ENCODE data around the gene SGTB.
"Not testable (repeated sequence)": the region's sequence is repeated elsewhere in the genome, so short reads cannot be mapped to it uniquely, and the experiment has no call there.

SGTB gene

DNA sequence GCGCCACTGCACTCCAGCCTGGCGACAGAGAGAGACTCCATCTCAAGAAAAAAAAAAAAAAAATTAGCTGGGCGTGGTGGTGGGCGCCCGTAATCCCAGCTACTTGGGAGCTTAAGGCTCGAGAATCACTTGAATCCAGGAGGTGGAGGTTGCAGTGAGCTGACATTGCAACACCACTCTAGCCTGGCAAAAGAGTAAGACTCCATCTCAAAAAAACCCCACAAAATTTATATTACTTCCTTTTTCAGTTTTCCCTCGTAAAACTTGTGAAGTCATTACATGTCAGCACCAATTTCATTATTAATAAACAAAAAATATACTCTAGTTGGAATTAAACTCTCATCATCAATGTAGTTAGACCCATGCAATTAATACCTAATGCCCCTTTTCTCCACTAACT is 53.2 kb downstream of the SGTB start:
- no peak for DNase-seq (ENCODE audit: low read depth)

DNA sequence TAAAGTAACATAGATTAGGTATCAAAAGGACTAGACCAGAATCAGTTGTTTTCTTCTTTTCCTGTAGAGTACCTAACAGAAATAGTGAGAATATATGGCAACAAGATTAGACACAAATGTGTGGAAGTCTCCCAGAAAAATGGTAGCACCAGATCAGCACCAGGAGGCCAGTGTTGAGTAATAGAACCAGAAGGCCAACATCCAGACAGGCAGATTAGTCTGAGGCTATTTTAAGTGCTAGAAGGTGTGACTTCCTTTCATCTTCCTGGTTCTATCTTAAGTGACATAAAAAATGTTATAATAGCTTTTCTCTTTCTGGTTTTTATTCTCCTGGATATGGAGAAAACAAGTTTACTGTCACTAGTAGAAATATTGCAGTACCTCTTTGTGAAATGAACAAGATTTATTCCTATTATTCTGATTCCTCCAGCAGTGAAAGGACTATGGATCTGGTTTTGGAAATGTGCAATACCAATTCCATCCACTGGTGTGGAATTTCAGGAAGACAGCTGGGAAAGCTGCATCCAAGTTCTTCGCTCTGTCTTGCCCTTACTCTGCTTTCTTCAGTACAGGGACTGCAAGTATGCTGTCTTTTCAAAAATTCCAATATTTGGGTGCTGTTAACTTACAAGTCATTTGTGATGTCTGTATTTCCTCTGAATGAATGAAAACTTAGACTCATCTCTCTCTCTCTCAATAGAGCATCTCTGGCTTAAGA is 57.9 kb downstream of the SGTB start:
- no peak for DNase-seq (ENCODE audit: low read depth)

DNA sequence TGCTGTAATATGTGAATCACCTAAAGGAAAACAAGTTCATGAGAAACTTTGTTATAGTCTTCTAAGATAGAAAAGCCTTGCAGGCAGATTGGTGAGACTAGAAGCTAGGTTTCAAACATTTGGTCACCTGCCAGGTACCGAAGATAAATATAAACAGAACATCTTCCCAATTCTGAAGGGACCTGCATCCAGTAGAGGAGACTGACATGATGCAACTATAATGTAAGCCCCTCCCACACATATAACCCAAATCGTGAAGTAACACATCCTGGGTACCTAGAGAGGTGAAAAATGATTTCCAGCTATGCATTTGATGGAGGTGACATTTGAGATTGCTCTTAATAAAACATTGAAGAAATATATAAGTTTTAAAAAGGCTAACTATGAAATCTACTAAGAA is 67.2 kb downstream of the SGTB start:
- no peak for DNase-seq (ENCODE audit: low read depth)

DNA sequence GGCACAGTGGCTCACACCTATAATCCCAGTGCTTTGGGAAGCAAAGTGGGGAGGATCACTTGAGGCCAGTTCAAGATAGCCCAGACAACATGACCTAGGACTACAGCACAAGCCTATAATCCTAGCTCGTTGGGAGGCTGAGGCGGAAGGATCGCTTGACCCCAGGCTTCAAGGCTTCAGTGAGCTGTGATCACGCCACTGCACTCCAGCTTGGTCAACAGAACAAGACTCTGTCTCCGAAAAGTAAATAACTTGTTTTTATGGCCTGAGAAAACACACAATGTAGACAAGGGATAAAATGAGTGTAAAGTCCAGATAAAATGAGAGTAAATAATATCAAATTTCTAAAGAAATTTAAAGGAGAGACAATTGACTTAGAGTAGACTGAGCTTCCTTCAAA is 70.8 kb downstream of the SGTB start:
- no peak for DNase-seq (ENCODE audit: low read depth)

DNA sequence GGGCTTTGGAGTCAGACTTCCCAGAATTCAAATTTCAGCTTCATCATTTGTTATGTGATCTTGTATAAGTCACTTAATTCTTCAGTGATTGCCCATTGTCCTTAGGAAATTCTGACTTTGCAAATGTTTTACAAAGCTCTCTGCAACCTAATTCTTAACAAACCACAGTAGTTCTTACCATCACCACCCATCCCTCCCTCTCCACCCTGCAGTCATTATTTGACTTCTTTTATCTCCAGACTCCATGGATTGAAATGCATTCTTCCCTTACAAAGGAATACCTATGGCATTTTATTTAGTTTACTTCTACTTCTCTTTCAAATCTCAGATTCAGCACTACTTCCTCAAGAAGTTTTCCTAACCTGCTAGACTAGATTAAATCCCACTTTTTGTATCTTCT is 74.0 kb downstream of the SGTB start:
- no peak for DNase-seq (ENCODE audit: low read depth)

DNA sequence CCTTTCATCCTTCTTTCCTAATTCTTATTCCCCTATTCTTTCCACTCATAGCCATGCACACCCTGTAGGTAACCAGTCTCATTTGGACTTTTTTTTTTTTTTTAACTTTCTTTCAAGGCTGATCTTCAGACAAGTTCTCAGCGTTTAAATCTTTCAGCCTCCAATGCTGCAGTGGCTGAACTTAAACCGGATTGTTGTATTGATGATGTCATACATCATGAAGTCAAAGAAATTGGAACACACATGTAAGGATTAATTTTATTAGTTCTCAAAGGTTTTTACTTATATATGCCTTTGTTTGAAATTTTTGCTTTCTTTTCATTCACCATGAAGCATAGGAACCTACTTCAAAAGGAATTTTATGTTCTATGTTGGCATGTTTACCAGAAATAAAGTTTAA is 75.0 kb downstream of the SGTB start:
- DNase-seq (ENCODE audit: low read depth): no peak

DNA sequence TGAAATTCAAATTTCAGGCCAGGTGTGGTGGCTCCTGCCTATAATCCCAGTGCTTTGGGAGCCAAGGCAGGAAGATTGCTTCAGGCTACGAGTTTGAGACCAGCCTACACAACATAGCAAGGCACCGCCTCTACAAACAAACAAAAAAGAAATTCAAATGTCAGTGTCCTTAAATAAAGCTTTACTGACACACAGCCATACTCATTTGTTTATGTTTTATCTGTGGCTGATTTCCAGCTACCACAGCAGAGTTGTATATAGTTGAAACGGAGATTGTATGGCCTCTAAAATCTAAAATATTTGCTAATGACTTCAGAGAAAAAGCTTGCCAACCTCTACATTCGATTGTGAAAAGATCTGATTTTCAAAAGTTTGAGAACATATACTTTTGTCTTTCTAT is 81.7 kb downstream of the SGTB start:
- DNase-seq (ENCODE audit: low read depth): no peak

DNA sequence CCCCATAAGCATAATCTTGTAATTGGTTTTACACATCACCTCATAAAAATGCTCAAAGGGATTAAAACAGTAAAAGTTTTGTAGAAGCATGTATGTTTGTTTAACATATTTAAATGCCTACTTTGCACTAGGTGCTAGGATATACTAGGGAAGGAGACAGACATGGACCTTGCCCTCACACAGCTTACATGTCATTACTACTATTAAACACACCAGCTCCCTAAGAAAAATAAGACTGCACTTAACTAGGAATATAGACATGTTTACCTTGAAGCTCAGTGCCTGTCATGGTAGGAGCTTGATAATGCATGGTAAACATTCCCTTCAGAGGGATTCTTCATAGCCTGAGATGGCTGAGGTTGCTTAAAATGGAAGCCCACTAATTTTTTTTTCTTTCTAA is 90.9 kb downstream of the SGTB start:
- DNase-seq (ENCODE audit: low read depth): no peak

DNA sequence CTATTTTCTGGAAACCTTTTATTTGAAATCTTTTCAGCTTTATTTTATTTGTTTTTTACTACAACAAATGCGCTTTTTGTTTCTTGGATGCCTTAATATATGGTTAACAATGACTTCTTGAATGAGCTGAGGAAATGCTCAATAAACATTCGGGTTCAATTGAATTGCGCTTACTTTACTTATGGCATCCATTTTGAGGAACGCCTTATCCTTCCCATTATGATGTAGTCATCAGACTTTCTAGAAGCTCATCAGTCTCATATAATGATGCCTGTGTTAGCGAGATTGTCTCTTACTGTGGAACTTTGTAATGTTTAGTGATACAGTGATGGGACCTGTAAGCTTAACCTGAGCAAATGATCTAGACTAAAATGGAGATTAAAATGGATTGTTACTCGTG is 96.2 kb downstream of the SGTB start:
- no peak for DNase-seq (ENCODE audit: low read depth)

DNA sequence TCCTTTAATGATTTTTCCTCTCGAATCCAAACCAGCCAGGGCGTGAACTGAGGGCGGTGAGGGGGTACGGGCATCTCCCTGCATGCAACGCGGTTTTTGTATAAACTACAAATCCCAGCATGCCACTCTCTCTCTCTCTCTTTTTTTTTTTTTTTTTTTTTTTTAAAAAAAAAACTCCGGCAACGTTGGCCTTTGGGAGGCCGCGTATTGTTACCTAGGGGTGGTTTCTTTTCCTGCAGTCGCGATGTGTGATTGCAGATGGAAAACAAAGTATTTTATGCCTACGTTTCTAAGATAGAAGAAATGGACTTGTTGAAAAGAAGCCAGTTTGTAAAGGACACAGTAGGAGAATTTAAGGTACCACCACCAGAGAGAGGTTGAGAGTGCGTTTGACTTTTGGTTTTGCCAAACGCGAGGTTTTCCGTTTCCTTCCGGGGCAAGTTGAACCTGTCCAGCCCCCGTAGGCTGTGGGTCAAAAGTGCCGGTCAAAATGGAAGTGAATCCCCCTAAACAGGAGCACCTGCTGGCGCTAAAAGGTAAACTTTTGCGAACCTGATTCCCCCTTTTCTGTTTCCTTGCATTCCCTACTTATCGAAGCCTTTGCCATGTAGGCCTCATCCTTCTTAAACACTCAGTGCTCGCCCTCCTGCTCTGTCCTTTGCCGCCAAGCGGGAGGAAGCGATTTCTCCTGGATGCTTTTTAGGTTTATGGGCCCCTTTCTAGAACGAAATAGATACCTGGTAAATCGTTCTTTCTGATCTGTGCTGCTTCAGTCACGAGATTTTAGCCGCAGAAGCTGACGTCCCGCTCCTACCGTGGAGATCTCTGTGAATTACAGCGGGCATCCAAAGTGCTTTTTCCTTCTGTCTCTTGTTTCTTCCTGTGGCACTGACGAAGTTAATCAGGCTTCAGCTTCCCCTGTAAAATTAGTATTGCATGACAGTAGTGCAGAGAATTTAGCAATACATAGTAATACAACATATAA is 97.0 kb downstream of the SGTB start, which contains the start of the genes SHLD3 and TRAPPC13:
Gene SHLD3, plus strand, starts transcription at position 457 of the 985 bp plus-strand sequence. CDS start 4,561 bp downstream, outside the sequence.
Gene TRAPPC13, plus strand, starts transcription at position 457 of the 985 bp plus-strand sequence. Its CDS starts 34 bp downstream, at position 491.
- DNase-seq (ENCODE audit: low read depth): peak; percentile 65

DNA sequence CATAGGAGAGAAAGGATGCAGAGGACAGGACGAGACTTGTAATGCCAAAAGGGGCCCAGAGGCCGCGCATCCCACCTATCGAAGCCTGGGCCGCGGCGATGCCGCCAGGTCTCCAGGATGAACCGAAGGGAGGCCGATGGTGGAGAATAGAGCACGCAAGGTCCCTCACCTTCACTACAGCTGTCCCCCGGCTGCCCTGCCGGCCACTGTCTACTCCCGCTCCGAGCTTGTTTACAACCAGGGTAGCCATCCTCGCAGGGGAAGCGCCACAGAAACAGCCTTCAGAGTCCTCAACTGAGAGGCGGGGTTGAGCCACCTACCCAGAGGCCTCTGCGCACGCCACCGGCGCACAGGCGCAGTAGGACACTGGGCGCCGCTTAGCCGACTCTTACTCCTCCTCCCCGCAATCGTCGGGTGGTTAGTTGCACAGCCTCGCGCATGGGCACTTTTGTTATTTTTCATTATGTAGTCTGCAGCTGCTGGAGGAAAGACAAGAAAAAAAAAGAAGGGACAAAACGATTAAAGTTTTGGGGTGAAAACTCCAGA is 97.8 kb downstream of the SGTB start, which contains the start of gene TRIM23:
Gene TRIM23, minus strand, starts transcription at position 309 of the 546 bp plus-strand sequence. Its CDS starts 59 bp downstream, at position 250.
- peak; percentile 64 for DNase-seq (ENCODE audit: low read depth)

DNA sequence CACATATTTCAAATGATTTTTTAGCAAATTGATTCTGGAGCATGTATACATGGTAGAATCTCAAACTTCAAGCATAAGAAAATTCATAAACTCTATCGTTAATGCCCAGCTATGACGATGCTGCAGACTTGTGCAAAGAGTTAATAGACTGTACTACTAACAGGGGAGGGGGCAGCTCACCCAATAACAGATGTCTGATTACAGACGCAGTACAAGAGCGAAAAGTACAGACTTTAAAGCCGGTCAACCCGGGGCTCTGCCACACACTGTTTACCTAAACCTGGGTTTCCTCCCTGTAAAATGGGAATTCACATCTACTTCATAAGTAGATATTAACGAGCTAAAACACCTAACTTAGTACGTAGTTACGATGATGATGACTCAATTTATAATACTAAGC is 98.4 kb downstream of the SGTB start:
- DNase-seq (ENCODE audit: low read depth): no peak

DNA sequence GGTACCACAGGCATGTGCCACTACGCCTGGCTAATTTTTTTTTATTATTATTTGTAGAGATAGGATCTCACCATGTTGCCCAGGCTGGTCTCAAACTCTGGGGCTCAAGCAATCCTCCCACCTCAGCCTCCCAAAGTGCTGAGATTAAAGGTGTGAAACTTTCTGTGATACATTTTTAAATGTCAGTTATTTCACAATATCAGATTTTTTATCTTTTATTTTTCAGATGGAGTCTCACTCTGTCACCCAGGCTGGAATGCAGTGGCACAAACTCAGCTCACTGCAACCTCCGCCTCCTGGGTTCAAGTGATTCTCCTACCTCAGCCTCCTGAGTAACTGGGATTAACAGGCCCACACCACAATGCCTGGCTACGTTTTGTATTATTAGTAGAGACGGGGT is 99.9 kb downstream of the SGTB start:
- not testable (repeated sequence) for DNase-seq (ENCODE audit: low read depth)

DNA sequence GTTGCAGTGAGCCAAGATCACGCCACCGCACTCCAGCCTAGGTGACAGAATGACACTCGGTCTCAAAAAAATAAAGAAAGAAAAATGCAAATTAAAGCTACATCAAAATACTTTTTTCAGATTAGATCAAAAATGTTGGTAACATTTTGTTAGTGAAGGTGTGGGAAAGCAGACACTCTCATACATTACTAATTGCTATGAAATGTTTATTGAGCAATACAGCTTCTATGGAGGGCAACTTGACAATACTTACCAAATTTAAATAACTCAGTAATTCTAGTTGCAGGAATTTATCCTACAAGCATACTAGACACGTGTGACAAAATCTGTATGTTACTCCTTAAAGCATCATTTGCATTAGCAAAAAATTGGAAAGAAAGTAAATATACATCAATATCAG is 101.9 kb downstream of the SGTB start:
- DNase-seq (ENCODE audit: low read depth): no peak
